ENCODE data around the gene CDADC1.

DNA sequence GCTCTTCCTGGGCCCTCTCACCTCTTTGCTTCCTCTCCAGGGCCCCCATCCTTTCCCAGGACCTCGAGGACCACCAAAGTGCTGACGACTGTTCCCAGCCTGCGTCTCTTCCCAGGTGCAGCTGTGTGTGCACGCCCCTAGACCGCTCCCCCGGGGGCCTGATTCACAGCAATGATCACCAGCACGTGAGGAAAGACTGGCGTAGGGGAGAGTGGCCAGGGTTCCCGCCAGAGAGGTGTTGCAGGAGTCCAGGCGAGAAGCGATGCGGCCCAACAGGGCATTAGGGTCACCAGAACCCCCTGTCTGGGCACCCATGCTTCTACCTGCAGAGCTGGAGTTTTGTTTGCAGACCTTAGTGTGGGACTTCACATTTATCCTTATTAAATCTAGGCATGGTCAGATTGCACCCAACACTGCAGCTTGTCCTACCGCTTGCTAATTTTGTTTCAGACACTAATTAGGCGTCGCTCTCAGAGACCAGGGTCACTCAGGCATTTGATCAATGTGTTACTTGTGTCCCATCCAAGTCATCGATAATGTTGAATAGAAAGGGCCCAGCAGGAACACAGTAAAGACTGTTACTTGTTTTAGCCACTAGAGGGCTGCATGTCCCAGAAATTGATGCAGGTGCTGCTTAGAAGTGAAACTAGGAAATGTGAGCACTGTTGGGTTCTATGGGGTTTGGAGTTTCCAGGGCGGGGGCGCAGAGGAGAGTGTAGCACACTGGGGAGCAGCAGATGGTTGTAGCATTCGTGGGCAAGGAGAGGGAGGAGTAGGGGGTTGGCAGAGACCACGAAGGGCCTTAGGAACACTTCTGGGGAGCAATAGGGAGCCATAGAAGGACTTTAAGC lies 53.2 kb downstream of the CDADC1 start:
- TF ChIP-seq EZH2phosphoT487 (IDR thresholded peaks at IDR 0.05; ENCODE audit: borderline replicate concordance, low read length), result no peak
- TF ChIP-seq, protein P1, sequence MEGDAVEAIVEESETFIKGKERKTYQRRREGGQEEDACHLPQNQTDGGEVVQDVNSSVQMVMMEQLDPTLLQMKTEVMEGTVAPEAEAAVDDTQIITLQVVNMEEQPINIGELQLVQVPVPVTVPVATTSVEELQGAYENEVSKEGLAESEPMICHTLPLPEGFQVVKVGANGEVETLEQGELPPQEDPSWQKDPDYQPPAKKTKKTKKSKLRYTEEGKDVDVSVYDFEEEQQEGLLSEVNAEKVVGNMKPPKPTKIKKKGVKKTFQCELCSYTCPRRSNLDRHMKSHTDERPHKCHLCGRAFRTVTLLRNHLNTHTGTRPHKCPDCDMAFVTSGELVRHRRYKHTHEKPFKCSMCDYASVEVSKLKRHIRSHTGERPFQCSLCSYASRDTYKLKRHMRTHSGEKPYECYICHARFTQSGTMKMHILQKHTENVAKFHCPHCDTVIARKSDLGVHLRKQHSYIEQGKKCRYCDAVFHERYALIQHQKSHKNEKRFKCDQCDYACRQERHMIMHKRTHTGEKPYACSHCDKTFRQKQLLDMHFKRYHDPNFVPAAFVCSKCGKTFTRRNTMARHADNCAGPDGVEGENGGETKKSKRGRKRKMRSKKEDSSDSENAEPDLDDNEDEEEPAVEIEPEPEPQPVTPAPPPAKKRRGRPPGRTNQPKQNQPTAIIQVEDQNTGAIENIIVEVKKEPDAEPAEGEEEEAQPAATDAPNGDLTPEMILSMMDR (conservative IDR thresholded peaks at IDR 0.05; ENCODE audit: low read depth, low read length), result peak; percentile 89

Data from PC-3 (cell line).